ENCODE results near the gene TMED10.

GRCh38 chr14:75197338-75197737 is 20.9 kb upstream of the TMED10 start:
- TF ChIP-seq REST (tag by site-specific recombination; IDR thresholded peaks at IDR 0.05) (no peak), ZNF791 (tag by site-specific recombination; IDR thresholded peaks at IDR 0.05) (no peak), KLF10 (tag by site-specific recombination; IDR thresholded peaks at IDR 0.05) (no peak), ZNF18 (tag by site-specific recombination; IDR thresholded peaks at IDR 0.05) (no peak), ZNF394 (tag by site-specific recombination; IDR thresholded peaks at IDR 0.05; ENCODE audit: borderline replicate concordance) (no peak), ZNF16 (tag by site-specific recombination; IDR thresholded peaks at IDR 0.05; ENCODE audit: low read depth) (no peak), MYNN (tag by site-specific recombination; IDR thresholded peaks at IDR 0.05; ENCODE audit: borderline replicate concordance) (no peak)
